ENCODE measurements around the gene SMIM13.

Gene SMIM13

DNA sequence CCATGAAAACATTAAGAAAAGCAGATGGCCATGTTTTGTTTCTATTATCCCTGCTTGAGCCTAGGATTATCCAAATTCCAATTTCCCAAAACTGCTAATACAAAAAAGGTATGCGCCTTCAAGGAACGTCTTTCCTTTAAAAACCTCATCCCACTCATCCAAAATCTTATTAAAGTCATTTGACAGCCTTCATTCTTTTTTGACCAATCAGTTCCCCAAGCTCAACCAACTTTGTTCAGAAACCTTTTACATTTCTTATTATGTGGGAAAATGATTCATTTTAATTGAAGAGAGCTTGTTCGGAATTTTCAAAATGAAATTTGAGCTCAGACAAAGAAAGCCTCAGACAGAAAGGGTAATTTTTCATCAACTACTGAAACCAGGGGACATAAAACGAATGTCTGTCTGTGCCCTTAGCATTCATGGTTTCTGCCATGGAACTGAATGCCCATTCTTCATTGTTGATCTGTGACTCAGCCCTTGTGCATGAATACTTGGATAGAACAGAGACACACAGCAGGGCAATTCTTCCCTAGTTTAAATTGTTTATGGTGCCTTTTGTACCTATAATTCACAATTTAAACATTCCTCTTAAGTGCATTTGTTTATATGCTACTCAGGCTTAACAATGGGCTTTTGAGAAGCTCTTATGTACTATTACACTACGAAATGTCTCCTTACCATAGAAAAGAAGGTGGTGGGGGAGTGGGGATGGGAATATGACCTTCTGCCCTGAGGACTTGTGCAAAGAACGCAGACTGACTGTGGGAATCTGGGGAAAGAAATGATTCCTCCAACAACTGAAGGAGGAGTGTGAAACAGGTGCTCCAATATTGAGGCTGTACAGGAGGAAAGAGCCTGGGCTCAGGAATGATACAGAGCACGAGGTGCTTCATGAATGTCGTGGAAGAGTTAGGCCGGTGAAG, 67.7 kb downstream of the SMIM13 start:
- no peak for TF ChIP-seq POLR2AphosphoS5 (IDR thresholded peaks at IDR 0.05; ENCODE audit: low read depth, low read length)
- TF ChIP-seq TAF1 (IDR thresholded peaks at IDR 0.05; ENCODE audit: low read depth, low read length): no peak
- FAIRE-seq (no peak), DNase-seq (ENCODE audit: insufficient read length, low spot score) (no peak)

DNA sequence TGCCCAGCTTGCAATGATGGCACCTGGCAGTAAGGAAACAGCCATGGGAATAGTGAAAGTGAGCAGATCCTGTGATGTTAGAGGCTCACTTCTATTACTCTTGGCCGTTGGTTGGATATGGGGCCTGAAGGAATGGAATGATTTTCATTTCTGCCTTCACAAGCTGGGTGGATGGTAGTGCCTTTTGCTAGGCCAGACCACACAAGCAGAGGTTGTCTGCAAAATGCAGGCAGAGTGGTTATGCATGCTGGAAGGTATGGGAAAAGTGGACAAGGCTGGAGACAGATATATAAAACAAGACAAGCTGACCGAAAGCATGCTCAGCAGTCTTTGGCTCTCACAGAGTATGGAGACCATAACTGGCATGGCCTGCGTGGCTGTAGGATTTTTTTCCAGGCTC, 68.6 kb downstream of the SMIM13 start:
- DNase-seq (ENCODE audit: insufficient read length, low spot score) (no peak), FAIRE-seq (no peak)
- TF ChIP-seq POLR2AphosphoS5 (IDR thresholded peaks at IDR 0.05; ENCODE audit: low read depth, low read length) (no peak), TAF1 (IDR thresholded peaks at IDR 0.05; ENCODE audit: low read depth, low read length) (no peak), POU2F2 (IDR thresholded peaks at IDR 0.05; ENCODE audit: low read depth, low read length) (no peak), SPI1 (IDR thresholded peaks at IDR 0.05; ENCODE audit: low read depth, low read length) (no peak), PAX5 (IDR thresholded peaks at IDR 0.05; ENCODE audit: insufficient read depth, low read length, severe bottlenecking) (no peak), POLR2A (IDR thresholded peaks at IDR 0.05; ENCODE audit: low read depth, low read length) (no peak)

DNA sequence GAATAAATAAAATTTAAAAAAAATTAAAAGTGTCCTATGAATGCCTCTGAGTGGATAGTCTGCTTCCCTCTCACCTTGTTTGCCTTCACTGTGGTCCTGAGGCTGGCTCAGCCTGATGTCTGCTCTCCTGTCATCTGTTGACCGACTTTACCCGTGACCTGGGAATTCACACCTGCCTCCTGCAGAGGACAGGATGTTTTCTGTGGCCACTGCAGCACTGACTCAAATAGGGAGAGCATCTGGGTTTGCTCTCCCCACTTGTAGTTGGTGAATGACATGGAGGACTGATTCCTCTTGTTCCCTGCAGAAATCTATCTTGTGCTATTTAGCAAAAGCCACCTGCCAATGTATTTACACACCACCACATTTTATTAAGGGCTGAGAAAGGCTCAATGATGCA, 70.3 kb downstream of the SMIM13 start:
- TF ChIP-seq SPI1 (IDR thresholded peaks at IDR 0.05; ENCODE audit: low read depth, low read length): no peak
- no peak for FAIRE-seq
- DNase-seq (ENCODE audit: insufficient read length, low spot score): no peak

DNA sequence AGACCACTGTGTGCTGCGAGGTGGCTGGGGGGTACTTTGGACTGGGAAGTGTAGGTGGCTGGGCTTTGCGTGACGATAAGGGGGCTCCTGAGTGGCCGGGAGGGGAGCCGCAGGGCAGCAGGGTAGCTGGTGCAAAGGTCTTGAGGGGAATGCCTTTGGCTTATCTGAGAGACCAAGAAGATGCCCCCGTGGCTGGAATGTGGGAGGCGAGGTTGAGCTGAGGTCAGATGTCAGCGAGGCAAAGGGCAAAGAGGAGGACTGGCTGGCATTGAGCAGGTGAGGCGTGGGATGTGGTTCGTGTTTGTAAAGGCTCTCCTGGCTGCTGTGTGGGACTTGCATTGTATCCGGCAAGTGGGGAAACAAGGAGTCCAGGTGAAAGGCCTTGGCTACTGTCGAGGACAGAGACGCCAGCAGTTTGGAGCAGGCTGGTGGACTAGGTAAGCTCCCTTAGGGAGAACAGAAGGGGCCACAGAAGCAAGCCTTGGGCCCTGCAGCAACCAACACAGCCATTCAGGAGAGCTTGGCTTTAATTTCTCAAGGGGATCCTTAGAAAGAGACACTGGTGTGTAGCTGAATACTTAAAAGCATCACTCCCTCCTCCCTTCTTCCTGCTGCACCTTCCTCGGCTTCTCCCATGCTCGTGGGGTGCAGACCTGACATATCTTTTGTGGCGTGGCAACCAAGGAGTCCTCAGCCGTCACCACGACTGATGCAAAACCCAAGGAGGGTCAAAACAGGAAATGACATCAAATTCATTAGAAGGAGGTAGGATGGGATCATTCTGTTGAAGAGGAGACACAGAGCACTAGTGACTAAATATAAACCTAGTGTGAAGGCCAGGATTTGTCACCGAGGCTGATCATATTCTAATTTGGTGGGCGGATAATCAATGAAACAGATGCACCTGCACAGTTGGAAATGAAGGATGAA, 71.3 kb downstream of the SMIM13 start:
- no peak for FAIRE-seq
- DNase-seq (ENCODE audit: insufficient read length, low spot score): no peak
- TF ChIP-seq TAF1 (IDR thresholded peaks at IDR 0.05; ENCODE audit: low read depth, low read length) (no peak), PAX5 (IDR thresholded peaks at IDR 0.05; ENCODE audit: insufficient read depth, low read length, severe bottlenecking) (no peak), POLR2A (IDR thresholded peaks at IDR 0.05; ENCODE audit: low read depth, low read length) (no peak), SPI1 (IDR thresholded peaks at IDR 0.05; ENCODE audit: low read depth, low read length) (no peak)

DNA sequence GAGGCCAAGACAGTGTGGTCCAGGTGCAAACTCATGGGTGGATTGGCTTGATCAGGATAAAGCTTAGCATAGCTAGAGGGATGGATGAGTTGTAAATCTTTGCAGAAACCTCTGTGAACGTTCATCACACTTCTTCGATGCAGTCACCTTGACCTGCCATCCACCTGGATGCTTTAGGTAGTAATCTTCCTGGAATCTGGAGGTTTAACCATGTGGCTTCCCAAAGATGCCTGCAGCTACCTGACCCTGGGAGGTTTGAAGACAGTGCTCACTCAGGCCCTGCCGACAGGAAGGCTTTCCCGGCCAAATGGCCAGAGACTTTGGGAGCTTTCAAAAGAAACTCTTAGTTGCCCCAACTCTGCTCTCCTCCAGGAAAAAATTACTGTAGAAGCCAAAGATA, 73.3 kb downstream of the SMIM13 start:
- FAIRE-seq (no peak), DNase-seq (ENCODE audit: insufficient read length, low spot score) (no peak)
- TF ChIP-seq PAX5 (IDR thresholded peaks at IDR 0.05; ENCODE audit: insufficient read depth, low read length, severe bottlenecking): no peak
- no peak for TF ChIP-seq POU2F2 (IDR thresholded peaks at IDR 0.05; ENCODE audit: low read depth, low read length)
- TF ChIP-seq TAF1 (IDR thresholded peaks at IDR 0.05; ENCODE audit: low read depth, low read length): no peak
- TF ChIP-seq SPI1 (IDR thresholded peaks at IDR 0.05; ENCODE audit: low read depth, low read length): no peak
- no peak for TF ChIP-seq POLR2A (IDR thresholded peaks at IDR 0.05; ENCODE audit: low read depth, low read length)
- no peak for TF ChIP-seq POLR2AphosphoS5 (IDR thresholded peaks at IDR 0.05; ENCODE audit: low read depth, low read length)

DNA sequence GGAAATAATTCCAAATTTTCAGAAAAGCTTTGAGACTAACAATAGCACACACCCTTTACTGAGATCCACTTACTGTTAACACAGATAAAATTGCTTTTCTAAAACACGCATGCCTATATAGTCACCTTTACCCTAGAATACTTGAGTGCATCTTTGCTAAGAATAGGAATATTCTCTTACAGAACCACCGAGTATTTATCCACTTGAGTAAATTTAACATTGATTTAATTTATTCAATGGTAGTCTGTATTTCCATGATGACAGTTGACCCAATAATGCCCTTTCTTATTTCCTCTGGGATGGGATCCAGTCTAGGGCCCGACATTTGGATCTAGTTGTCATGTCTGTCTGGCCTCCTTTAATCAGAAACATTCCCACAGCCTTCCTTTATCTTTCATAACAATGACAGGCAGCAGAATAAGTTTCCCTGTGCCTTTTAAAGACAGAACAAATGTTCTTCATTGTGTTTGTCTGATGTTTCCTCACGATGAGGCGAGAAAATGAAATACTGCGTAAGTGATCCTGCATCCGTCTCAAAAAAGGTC, 74.5 kb downstream of the SMIM13 start:
- TF ChIP-seq TAF1 (IDR thresholded peaks at IDR 0.05; ENCODE audit: low read depth, low read length): no peak
- no peak for TF ChIP-seq POLR2A (IDR thresholded peaks at IDR 0.05; ENCODE audit: low read depth, low read length)
- no peak for TF ChIP-seq SPI1 (IDR thresholded peaks at IDR 0.05; ENCODE audit: low read depth, low read length)
- no peak for TF ChIP-seq PAX5 (IDR thresholded peaks at IDR 0.05; ENCODE audit: insufficient read depth, low read length, severe bottlenecking)
- TF ChIP-seq POLR2AphosphoS5 (IDR thresholded peaks at IDR 0.05; ENCODE audit: low read depth, low read length): no peak
- no peak for TF ChIP-seq POU2F2 (IDR thresholded peaks at IDR 0.05; ENCODE audit: low read depth, low read length)
- DNase-seq (ENCODE audit: insufficient read length, low spot score) (no peak), FAIRE-seq (no peak)

DNA sequence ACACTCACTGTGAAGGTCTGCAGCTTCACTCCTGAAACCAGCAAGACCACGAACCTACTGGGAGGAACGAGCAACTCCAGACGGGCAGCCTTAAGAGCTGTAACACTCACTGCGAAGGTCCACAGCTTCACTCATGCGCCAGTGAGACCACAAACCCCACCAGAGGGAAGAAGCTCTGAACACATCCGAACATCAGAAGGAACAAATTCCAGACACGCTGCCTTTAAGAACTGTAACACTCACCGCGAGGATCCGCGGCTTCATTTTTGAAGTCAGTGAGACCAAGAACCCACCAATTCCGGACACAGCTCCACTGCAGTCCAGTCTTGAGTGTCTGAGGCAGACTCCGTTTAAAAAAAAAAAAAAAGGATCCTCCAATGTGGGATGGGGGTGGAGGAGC, 78.3 kb downstream of the SMIM13 start:
- DNase-seq (ENCODE audit: insufficient read length, low spot score) (no peak), FAIRE-seq (no peak)
- TF ChIP-seq POLR2A (IDR thresholded peaks at IDR 0.05; ENCODE audit: low read depth, low read length) (no peak), SPI1 (IDR thresholded peaks at IDR 0.05; ENCODE audit: low read depth, low read length) (no peak), TAF1 (IDR thresholded peaks at IDR 0.05; ENCODE audit: low read depth, low read length) (no peak), POU2F2 (IDR thresholded peaks at IDR 0.05; ENCODE audit: low read depth, low read length) (no peak), POLR2AphosphoS5 (IDR thresholded peaks at IDR 0.05; ENCODE audit: low read depth, low read length) (no peak), PAX5 (IDR thresholded peaks at IDR 0.05; ENCODE audit: insufficient read depth, low read length, severe bottlenecking) (no peak)

DNA sequence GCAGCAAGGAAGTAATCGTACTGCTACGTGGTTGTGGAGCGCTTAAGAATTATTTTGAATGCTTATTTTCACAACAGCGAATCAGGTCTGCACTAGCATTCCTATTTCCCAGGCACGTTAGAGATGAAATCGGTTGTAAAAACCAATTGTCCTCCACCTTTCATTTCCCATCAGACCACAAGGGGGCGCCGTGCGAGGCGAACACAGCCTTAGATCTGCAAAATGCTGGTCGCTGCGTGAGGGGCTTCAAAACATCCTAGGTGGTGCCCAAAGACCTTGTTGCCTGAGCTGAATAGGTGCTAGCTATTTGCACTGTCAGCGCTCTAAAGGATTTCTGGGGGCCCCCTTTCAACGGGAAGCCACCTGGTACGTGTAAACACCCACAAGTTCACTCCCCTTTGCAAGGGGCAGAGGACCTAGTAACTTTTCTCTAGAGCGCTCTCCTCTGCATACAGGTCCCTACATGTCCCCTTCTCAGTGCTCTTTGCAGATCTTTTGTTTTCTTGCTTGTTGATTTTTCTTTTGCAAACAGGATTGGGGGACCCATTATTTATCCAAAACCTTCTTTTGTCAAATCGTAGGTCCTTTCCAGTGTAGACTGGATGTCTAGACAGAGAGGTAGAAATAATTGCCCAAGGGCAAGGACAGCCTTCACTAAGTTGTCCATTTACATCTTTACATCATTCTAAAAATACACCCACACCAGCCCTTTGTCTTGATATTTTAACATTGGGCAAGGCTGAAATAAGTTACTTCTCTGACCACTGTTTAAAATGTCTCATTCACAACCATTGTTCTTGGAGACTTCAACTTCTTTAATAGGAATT, 79.1 kb downstream of the SMIM13 start:
- peak; percentile 91 for FAIRE-seq
- peak; percentile 24 for DNase-seq (ENCODE audit: insufficient read length, low spot score)
- TF ChIP-seq POLR2AphosphoS5 (IDR thresholded peaks at IDR 0.05; ENCODE audit: low read depth, low read length) (no peak), POU2F2 (IDR thresholded peaks at IDR 0.05; ENCODE audit: low read depth, low read length) (no peak), TAF1 (IDR thresholded peaks at IDR 0.05; ENCODE audit: low read depth, low read length) (no peak), POLR2A (IDR thresholded peaks at IDR 0.05; ENCODE audit: low read depth, low read length) (no peak)

DNA sequence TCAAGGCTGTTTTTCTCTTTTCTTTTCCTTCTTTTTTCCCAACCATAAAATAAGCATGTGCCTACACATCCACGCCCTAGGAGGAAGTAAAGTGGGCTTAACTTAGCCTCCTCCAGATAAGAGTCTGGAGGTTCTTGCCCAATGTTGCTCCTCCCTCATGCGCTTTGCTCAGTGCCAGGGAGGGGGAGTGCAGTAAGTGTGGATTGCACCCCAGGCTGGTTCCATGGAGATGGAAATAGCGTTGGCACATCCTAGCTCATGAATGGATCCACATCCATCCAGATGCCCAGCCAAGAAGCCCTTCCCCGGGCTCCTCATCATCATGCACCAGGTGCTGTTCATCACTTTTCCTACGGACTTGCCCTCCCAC, 80.6 kb downstream of the SMIM13 start:
- no peak for TF ChIP-seq POLR2AphosphoS5 (IDR thresholded peaks at IDR 0.05; ENCODE audit: low read depth, low read length)
- TF ChIP-seq SPI1 (IDR thresholded peaks at IDR 0.05; ENCODE audit: low read depth, low read length): no peak
- no peak for TF ChIP-seq POLR2A (IDR thresholded peaks at IDR 0.05; ENCODE audit: low read depth, low read length)
- no peak for TF ChIP-seq PAX5 (IDR thresholded peaks at IDR 0.05; ENCODE audit: insufficient read depth, low read length, severe bottlenecking)
- FAIRE-seq: no peak

More for the DNA sequence above, 80.6 kb downstream of the SMIM13 start:
- no peak for DNase-seq (ENCODE audit: insufficient read length, low spot score)

All from GM12891 (cell line).